HepG2 (cell line): Measurements from ENCODE around the gene GABARAPL2. TPM values are rescaled to one million over a fixed set of nuclear protein-coding genes. Genes with fewer than 3 reads are reported as not detected.
"Not testable (repeated sequence)": the region's sequence is repeated elsewhere in the genome, so short reads cannot be mapped to it uniquely, and the experiment has no call there.

Source experiments
- ATAC-seq: fragments of 200-7000 bp; cut with Tn5 transposase; 3 replicates; pipeline ENCODE4 v1.9.1; 2020; ENCODE audit warnings: mild to moderate bottlenecking, moderate library complexity
- BruUV-seq: library from RNA; stranded (reverse); fragments of 400-500 nt; replicated peaks from 2 replicates; lab custom pipeline; 2021; lab: Mats Ljungman, UMichigan
- CTCF ChIA-PET: fragments of 300-600 bp; formaldehyde crosslinking; extraction: SDS; loops from one replicate; lab custom pipeline; 2021; ENCODE audit warnings: low total read pairs, inconsistent platforms, low intra/inter-chr PET ratio; lab: Yijun Ruan, JAX
- POLR2A ChIA-PET: fragments of 350-600 bp; sonication (Branson Sonifier 250); formaldehyde crosslinking; loops from one replicate; lab custom pipeline; 2020; ENCODE audit warnings: antibody characterized with exemption, inconsistent platforms; lab: Yijun Ruan, JAX
- DNase-seq: peaks from one replicate; pipeline ENCODE4 v3.0.0-alpha.2; 2015; ENCODE audit warnings: low spot score
- FAIRE-seq: peaks from 3 replicates; lab custom pipeline; 2011; peaks lifted over from hg19 to GRCh38; lab: Jason Lieb, UNC
- H2AFZ ChIP-seq: one replicate; pipeline ENCODE4 v1.6.1; 2011; ENCODE audit warnings: low read length, inconsistent platforms
- H3K27ac ChIP-seq: fragments of 300-600 bp; 3 replicates; pipeline ENCODE4 v1.8.0; 2011; ENCODE audit warnings: mixed run types, mild to moderate bottlenecking, mixed read lengths, low read length, inconsistent platforms; ENCODE audit not compliant: insufficient read depth; ENCODE audit errors: extremely low read length
- H3K27me3 ChIP-seq, 2 experiments: fragments of 200-600 bp in 1 of 2; 2 replicates in 1 of 2; 3 replicates in 1 of 2; pipeline versions ENCODE4 v1.6.0 to v1.8.0; 2011; ENCODE audit warnings: low read length in 2 of 2, mild to moderate bottlenecking in 2 of 2, moderate library complexity in 2 of 2, inconsistent platforms in 1 of 2; ENCODE audit not compliant: insufficient read depth in 2 of 2, control insufficient read depth in 1 of 2
- H3K36me3 ChIP-seq, 2 experiments: fragments of 200-600 bp in 1 of 2; replicated peaks in 1 of 2; 2 replicates in 1 of 2; 3 replicates in 1 of 2; pipeline versions ENCODE4 v1.5.1 to v1.8.0; 2011; ENCODE audit warnings: low read length in 2 of 2, inconsistent platforms in 1 of 2; ENCODE audit not compliant: insufficient read depth in 2 of 2, control insufficient read depth in 1 of 2
- H3K4me1 ChIP-seq: 2 replicates; pipeline ENCODE4 v1.5.1; 2012; ENCODE audit warnings: low read length, inconsistent platforms; ENCODE audit not compliant: insufficient read depth
- H3K4me2 ChIP-seq: 2 replicates; pipeline ENCODE4 v1.6.0; 2011; ENCODE audit warnings: low read depth, low read length, inconsistent platforms
- H3K4me3 ChIP-seq, 3 experiments: fragments of 200-600 bp in 1 of 3; sonication (generic), shearing (Covaris generic) in 1 of 3; replicated peaks in 1 of 3; 2 replicates each; pipeline ENCODE4 v1.5.1; 2011 to 2016; ENCODE audit warnings: low read length in 3 of 3, inconsistent platforms in 2 of 3, low read depth in 2 of 3, mild to moderate bottlenecking in 2 of 3, control low read depth in 1 of 3, mixed read lengths in 1 of 3; ENCODE audit not compliant: insufficient read depth in 1 of 3
- H3K79me2 ChIP-seq: one replicate; pipeline ENCODE4 v1.6.1; 2011; ENCODE audit warnings: low read length, inconsistent platforms; ENCODE audit not compliant: insufficient read depth
- H3K9ac ChIP-seq: 2 replicates; pipeline ENCODE4 v1.6.0; 2011; ENCODE audit warnings: mild to moderate bottlenecking, low read depth, low read length, inconsistent platforms; ENCODE audit not compliant: insufficient read depth
- H3K9me3 ChIP-seq: 2 replicates; pipeline ENCODE4 v1.5.1; 2012; ENCODE audit warnings: mild to moderate bottlenecking, low read length
- H4K20me1 ChIP-seq: 2 replicates; pipeline ENCODE4 v1.6.0; 2011; ENCODE audit warnings: inconsistent platforms, mild to moderate bottlenecking, low read length, moderate library complexity; ENCODE audit not compliant: insufficient read depth
- ARID3A ChIP-seq: IDR thresholded peaks from 2 replicates; pipeline ENCODE4 v1.6.1; 2012; ENCODE audit warnings: low read depth, low read length, improper control_type of control experiment
- CCAR2 ChIP-seq: fragments of 200-400 bp; formaldehyde crosslinking; optimal IDR thresholded peaks from 2 replicates; pipeline ENCODE3; 2018; ENCODE audit warnings: low read depth, mild to moderate bottlenecking, low read length, moderate library complexity
- CENPX ChIP-seq: sonication (generic); formaldehyde crosslinking; IDR thresholded peaks from 2 replicates; pipeline ENCODE4 v1.9.0; 2021; ENCODE audit warnings: mild to moderate bottlenecking, missing genetic modification reagents, moderate library complexity
- HIC2 ChIP-seq: sonication (generic); formaldehyde crosslinking; IDR thresholded peaks from 2 replicates; pipeline ENCODE4 v1.9.0; 2022; ENCODE audit warnings: low read depth, missing genetic modification reagents
- IRX3 ChIP-seq: sonication (generic); formaldehyde crosslinking; IDR thresholded peaks from 2 replicates; pipeline ENCODE4 v1.8.1; 2023; ENCODE audit warnings: mild to moderate bottlenecking, low read depth, missing genetic modification reagents, borderline replicate concordance
- MAF1 ChIP-seq: sonication (generic); formaldehyde crosslinking; IDR thresholded peaks from 2 replicates; pipeline ENCODE4 v1.5.0; 2020; ENCODE audit warnings: missing genetic modification reagents, borderline replicate concordance
- MXD1 ChIP-seq: sonication (generic); formaldehyde crosslinking; IDR thresholded peaks from 2 replicates; pipeline ENCODE4 v1.4.0; 2020; ENCODE audit warnings: mild to moderate bottlenecking, missing genetic modification reagents
- PRDM4 ChIP-seq: sonication (generic); formaldehyde crosslinking; IDR thresholded peaks from 2 replicates; pipeline ENCODE4 v1.9.0; 2021; ENCODE audit warnings: missing genetic modification reagents, borderline replicate concordance
- ZMYM3 ChIP-seq: sonication (generic); formaldehyde crosslinking; IDR thresholded peaks from 2 replicates; pipeline ENCODE4 v1.5.1; 2020; ENCODE audit warnings: mild to moderate bottlenecking, missing genetic modification reagents
- ZNF331 ChIP-seq: sonication (generic); formaldehyde crosslinking; IDR thresholded peaks from 2 replicates; pipeline ENCODE4 v1.4.0; 2020; ENCODE audit warnings: missing genetic modification reagents
- ZNF530 ChIP-seq: sonication (generic); formaldehyde crosslinking; IDR thresholded peaks from 2 replicates; pipeline ENCODE4 v1.5.0; 2020; ENCODE audit warnings: low read depth, mild to moderate bottlenecking, missing genetic modification reagents
- ZNF605 ChIP-seq: sonication (generic); formaldehyde crosslinking; IDR thresholded peaks from 2 replicates; pipeline ENCODE4 v1.8.0; 2022; ENCODE audit warnings: mild to moderate bottlenecking, missing genetic modification reagents
- WGBS: methylation state at CpG from one replicate; pipeline ENCODE4 v1.1.6; 2017; ENCODE audit warnings: low lambda C conversion rate; 5-methylcytosine and 5-hydroxymethylcytosine counted together
- in situ Hi-C: cut with HindIII; loops from 2 replicates; pipeline ENCODE4 v1.10.0; 2017; ENCODE audit warnings: low pct_unique_long_range_greater_than_20kb; ENCODE audit not compliant: extremely low pct_ligation_motif_present
- intact Hi-C: fragments of 100-400 bp; cut with micrococcal nuclease; formaldehyde crosslinking; loops from one replicate; pipeline ENCODE4 v1.10.0; 2022; ENCODE audit not compliant: unreplicated experiment
- polyA plus RNA-seq, 8 experiments: library from polyadenylated mRNA; depleted of rRNA in 3 of 8; stranded (reverse) in 7 of 8; unstranded in 1 of 8; fragments of >200 nt; fragmentation: Illumina TruSeq in 4 of 8; extraction: Trizol in 4 of 8; gene quantifications; 2 replicates each; pipeline versions ENCODE4 v1.2.1 to v1.2.3, GENCODE V29; 2011 to 2016; ENCODE audit warnings: low read depth in 4 of 8, missing spikeins in 1 of 8, mixed read lengths in 1 of 8; ENCODE audit not compliant: insufficient read depth in 1 of 8
- total RNA-seq, 5 experiments: library from RNA; depleted of rRNA; stranded (reverse); fragments of >200 nt; fragmentation: Illumina TruSeq; extraction: Trizol; gene quantifications; 2 replicates each; pipeline ENCODE4 v1.2.3, GENCODE V29; 2016; ENCODE audit warnings: low read depth in 1 of 5

GABARAPL2 gene
- total and polyA plus RNA-seq, 2 of the 13 experiments (the other 11 are each of a cell fraction or from before 2014, with no cell fraction given): 76.4 to 83.0 TPM

- no peaks in the 10 kb centered on the region for H3K79me2 ChIP-seq
- TF ChIP-seq ZNF530 (CRISPR knock-in tag) (no peak), MXD1 (CRISPR knock-in tag) (no peak), MAF1 (CRISPR knock-in tag) (no peak), CENPX (CRISPR knock-in tag) (no peak), CCAR2 (no peak), ZMYM3 (no peak), HIC2 (CRISPR knock-in tag) (no peak), ZNF331 (CRISPR knock-in tag) (no peak), ARID3A (no peak), IRX3 (CRISPR knock-in tag) (no peak), ZNF605 (CRISPR knock-in tag) (no peak), PRDM4 (no peak)
- no peak for DNase-seq
- no peak overlapping the region for H3K4me2 ChIP-seq
- no peak for ATAC-seq
- H3K9ac ChIP-seq: no peak overlapping the region
- H4K20me1 ChIP-seq: no peaks in the 10 kb centered on the region
- FAIRE-seq: no peak
- H3K36me3 ChIP-seq: no peaks in the 10 kb centered on the region
- in situ Hi-C loops: no loop called here
- POLR2A ChIA-PET: no interaction called here
- H2AFZ ChIP-seq: no peak overlapping the region
- WGBS: 61% methylated on average over 5 of the region's 5 CpGs
- H3K4me1 ChIP-seq: no peaks in the 10 kb centered on the region
- H3K27me3 ChIP-seq: no peaks in the 10 kb centered on the region
- BruUV-seq: no TSS peak
- H3K4me3 ChIP-seq: no peak overlapping the region
- no peak overlapping the region for H3K27ac ChIP-seq
- CTCF ChIA-PET: no interaction called here
- H3K9me3 ChIP-seq: no peaks in the 10 kb centered on the region
- intact Hi-C loops: no loop called here
These were observed 24.9 kb upstream of the GABARAPL2 start for GRCh38 chr16:75541236-75541635.

- H3K4me2 ChIP-seq, H3K36me3 ChIP-seq, BruUV-seq, H3K79me2 ChIP-seq, H3K9ac ChIP-seq, in situ Hi-C loops, H3K27me3 ChIP-seq, ATAC-seq, H3K9me3 ChIP-seq, H3K4me3 ChIP-seq, H4K20me1 ChIP-seq, POLR2A ChIA-PET, CTCF ChIA-PET, H3K4me1 ChIP-seq, H2AFZ ChIP-seq, DNase-seq, intact Hi-C loops, H3K27ac ChIP-seq, FAIRE-seq: not testable (repeated sequence)
- WGBS: 87% methylated on average over 8 of the region's 8 CpGs
These were observed 23.7 kb upstream of the GABARAPL2 start for GRCh38 chr16:75542462-75542861.
